DND-41 (cell line): Measurements from ENCODE around the gene KCNB1.

Experiments used
- ATAC-seq: fragments of 200-7000 bp; cut with Tn5 transposase; 3 replicates; pipeline ENCODE4 v1.9.1; 2021; ENCODE audit warnings: low read depth; ENCODE audit not compliant: insufficient read depth
- DNase-seq: peaks from one replicate; pipeline ENCODE4 v3.0.0-alpha.2; 2020
- H2AFZ ChIP-seq: 2 replicates; pipeline ENCODE4 v1.6.0; 2012; ENCODE audit warnings: low read depth, low read length
- H3K27ac ChIP-seq: 2 replicates; pipeline ENCODE4 v1.5.1; 2012; ENCODE audit warnings: low read length, inconsistent platforms
- H3K27me3 ChIP-seq: fragments of 200-600 bp; sonication (generic); 2 replicates; pipeline ENCODE4 v1.6.0; 2012; ENCODE audit warnings: low read length, mild to moderate bottlenecking, inconsistent platforms; ENCODE audit not compliant: insufficient read depth, poor library complexity
- H3K36me3 ChIP-seq: 2 replicates; pipeline ENCODE4 v1.5.1; 2012; ENCODE audit warnings: low read length, inconsistent platforms; ENCODE audit not compliant: insufficient read depth
- H3K4me1 ChIP-seq: 2 replicates; pipeline ENCODE4 v1.5.1; 2012; ENCODE audit warnings: mild to moderate bottlenecking, low read length; ENCODE audit not compliant: insufficient read depth
- H3K4me2 ChIP-seq: 2 replicates; pipeline ENCODE4 v1.6.0; 2012; ENCODE audit warnings: mild to moderate bottlenecking, moderate library complexity, low read length, inconsistent platforms; ENCODE audit not compliant: insufficient read depth
- H3K4me3 ChIP-seq, 2 experiments: fragments of 200-600 bp in 1 of 2; shearing (Covaris generic) in 1 of 2; 2 replicates each; pipeline ENCODE4 v1.5.1; 2012 to 2016; ENCODE audit warnings: inconsistent platforms in 2 of 2, low read length in 2 of 2, mild to moderate bottlenecking in 2 of 2, low read depth in 1 of 2, moderate library complexity in 1 of 2
- H3K79me2 ChIP-seq: 2 replicates; pipeline ENCODE4 v1.6.0; 2012; ENCODE audit warnings: low read length, inconsistent platforms; ENCODE audit not compliant: insufficient read depth
- H3K9ac ChIP-seq: 2 replicates; pipeline ENCODE4 v1.6.0; 2012; ENCODE audit warnings: low read depth, mild to moderate bottlenecking, inconsistent platforms, low read length, moderate library complexity
- H3K9me3 ChIP-seq: 2 replicates; pipeline ENCODE4 v1.5.1; 2012; ENCODE audit warnings: low read length, moderate library complexity, mild to moderate bottlenecking, inconsistent platforms; ENCODE audit not compliant: insufficient read depth, severe bottlenecking
- H4K20me1 ChIP-seq: 2 replicates; pipeline ENCODE4 v1.6.0; 2012; ENCODE audit warnings: low read length; ENCODE audit not compliant: insufficient read depth
- CTCF ChIP-seq: IDR thresholded peaks from 2 replicates; pipeline ENCODE4 v1.5.1; 2012; ENCODE audit warnings: borderline replicate concordance, low read length, moderate library complexity, mild to moderate bottlenecking; ENCODE audit not compliant: poor library complexity, severe bottlenecking; ENCODE audit errors: extremely low read depth
- EZH2 ChIP-seq: IDR thresholded peaks from 3 replicates; pipeline ENCODE4 v1.6.1; 2012; ENCODE audit warnings: borderline replicate concordance, low read depth, mild to moderate bottlenecking, moderate library complexity, low read length, inconsistent platforms; ENCODE audit not compliant: severe bottlenecking

The KCNB1 gene

DNA sequence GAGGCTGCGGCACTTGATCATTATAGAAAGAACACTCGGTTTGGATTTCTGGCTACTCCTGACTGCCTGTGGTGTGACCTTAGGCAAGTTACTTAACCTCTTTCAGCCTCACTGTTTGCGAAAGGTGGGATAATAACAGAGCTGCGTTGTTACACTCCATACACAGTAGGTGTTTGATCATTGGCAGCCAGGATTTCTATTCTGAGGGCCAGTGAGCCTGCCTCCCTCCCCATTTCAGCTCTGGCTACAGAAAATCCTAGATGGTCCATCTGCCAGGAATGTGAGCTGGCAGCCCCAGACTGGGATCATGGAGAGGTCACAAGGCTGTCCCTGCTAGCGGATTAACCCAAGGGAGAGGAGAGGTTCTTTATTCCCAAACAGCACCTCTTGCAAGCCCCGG is 2.7 kb downstream of the KCNB1 start:
- H3K9me3 ChIP-seq: no peaks in the 10 kb centered on the region
- no peak for DNase-seq
- no peak overlapping the region for H2AFZ ChIP-seq
- no peak overlapping the region for H3K27ac ChIP-seq
- no peaks in the 10 kb centered on the region for H3K79me2 ChIP-seq
- peaks cover 5% of the 10 kb centered on the region for H3K27me3 ChIP-seq
- ATAC-seq: no peak
- TF ChIP-seq EZH2 (no peak), CTCF (no peak)
- no peak overlapping the region for H3K4me2 ChIP-seq
- H3K4me3 ChIP-seq: no peak overlapping the region
- H4K20me1 ChIP-seq: 0 out of 2 replicates have a peak, but pooled peaks cover 3% of the 10 kb centered on the region
- no peaks in the 10 kb centered on the region for H3K4me1 ChIP-seq
- H3K9ac ChIP-seq: no peak overlapping the region
- no peaks in the 10 kb centered on the region for H3K36me3 ChIP-seq

GRCh38 chr20:49478754-49479689 is 3.4 kb downstream of the KCNB1 start:
- ATAC-seq (no peak), DNase-seq (no peak)
- H3K27me3 ChIP-seq: peaks cover 8% of the 10 kb centered on the region
- no peaks in the 10 kb centered on the region for H3K9me3 ChIP-seq
- no peak overlapping the region for H3K27ac ChIP-seq
- TF ChIP-seq EZH2 (no peak), CTCF (no peak)
- H3K36me3 ChIP-seq: no peaks in the 10 kb centered on the region
- no peaks in the 10 kb centered on the region for H3K4me1 ChIP-seq
- no peak overlapping the region for H3K4me2 ChIP-seq
- H3K9ac ChIP-seq: no peak overlapping the region
- H4K20me1 ChIP-seq: 0 out of 2 replicates have a peak, but pooled peaks cover 3% of the 10 kb centered on the region
- H3K4me3 ChIP-seq: no peak overlapping the region
- no peak overlapping the region for H2AFZ ChIP-seq
- H3K79me2 ChIP-seq: no peaks in the 10 kb centered on the region

- TF ChIP-seq EZH2 (no peak), CTCF (no peak)
- Histone ChIP-seq H4K20me1 (0 out of 2 replicates have a peak, but pooled peaks cover 3% of the 10 kb centered on the region), H3K27me3 (peaks cover 8% of the 10 kb centered on the region), H3K9me3 (no peaks in the 10 kb centered on the region), H3K9ac (no peak overlapping the region), H3K4me2 (no peak overlapping the region), H2AFZ (no peak overlapping the region), H3K36me3 (no peaks in the 10 kb centered on the region), H3K4me3 (no peak overlapping the region), H3K4me1 (no peaks in the 10 kb centered on the region), H3K27ac (no peak overlapping the region), H3K79me2 (no peaks in the 10 kb centered on the region)
- no peak for DNase-seq
- no peak for ATAC-seq
Observed at GRCh38 chr20:49478266-49478665, 4.2 kb downstream of the KCNB1 start.
